Esophagus squamous epithelium (tissue), 5 donors: Measurements from ENCODE around the gene GPN3. TPM values are rescaled to one million over a fixed set of nuclear protein-coding genes. Genes with fewer than 3 reads are reported as not detected.
"Not testable (repeated sequence)": the region's sequence is repeated elsewhere in the genome, so short reads cannot be mapped to it uniquely, and the experiment has no call there.

ENCODE experiments used
- DNase-seq: peaks from one replicate; lab custom pipeline; 2025; lab: John Stamatoyannopoulos, UW
- H3K27ac ChIP-seq, 4 donors: fragments of 200-600 bp; sonication (generic); one replicate each; pipeline ENCODE4 v1.5.1; 2016 to 2019; ENCODE audit warnings: mild to moderate bottlenecking in 1 of 4
- H3K27me3 ChIP-seq, 4 donors: fragments of 200-600 bp; sonication (generic); 1 replicate in 3 of 4; 2 replicates in 1 of 4; pipeline versions ENCODE4 v1.5.1 to v1.6.0; 2017 to 2021; ENCODE audit warnings: antibody characterized with exemption in 1 of 4
- H3K36me3 ChIP-seq, 3 donors: fragments of 200-600 bp; sonication (generic); one replicate each; pipeline ENCODE4 v1.5.1; 2016 to 2019
- H3K4me1 ChIP-seq, 3 donors: fragments of 200-600 bp; sonication (generic); one replicate each; pipeline ENCODE4 v1.5.1; 2017 to 2019
- H3K4me3 ChIP-seq, 4 donors: fragments of 200-600 bp; sonication (generic); 1 replicate in 3 of 4; 2 replicates in 1 of 4; pipeline ENCODE4 v1.5.1; 2016 to 2019; ENCODE audit warnings: mild to moderate bottlenecking in 2 of 4, moderate library complexity in 1 of 4
- H3K9me3 ChIP-seq, 3 donors: fragments of 200-600 bp; sonication (generic); one replicate each; pipeline ENCODE4 v1.5.1; 2016 to 2019
- CTCF ChIP-seq, 6 experiments: fragments of 450-650 bp in 4 of 6; fragments of 200-600 bp in 2 of 6; sonication (generic) in 2 of 6; IDR thresholded peaks; one replicate each; pipeline ENCODE4 v1.5.1; 2016 to 2019; ENCODE audit warnings: antibody characterized with exemption in 6 of 6, mild to moderate bottlenecking in 4 of 6, moderate library complexity in 4 of 6
- POLR2A ChIP-seq, 4 donors: fragments of 450-650 bp; IDR thresholded peaks; one replicate each; pipeline ENCODE4 v1.6.1; 2017; ENCODE audit warnings: antibody characterized with exemption in 4 of 4, mild to moderate bottlenecking in 4 of 4, moderate library complexity in 3 of 4
- WGBS, 2 donors: methylation state at CpG; one replicate each; pipeline ENCODE4 v1.1.5; 2018; 5-methylcytosine and 5-hydroxymethylcytosine counted together
- intact Hi-C: fragments of 100-400 bp; cut with DNase I; formaldehyde crosslinking; loops from one replicate; pipeline ENCODE4 v1.15.0; 2022
- total RNA-seq, 4 donors: library from RNA; depleted of rRNA; stranded (reverse); fragments of >200 nt; gene quantifications; one replicate each; pipeline ENCODE4 v1.1.0, GENCODE V29; 2016
- donor health status: DM: yes; HTN: yes; CAD: no.

GPN3 gene
- total RNA-seq, 4 donors from 2014 or later: 5.5 to 27.1 (median 12.9) TPM

GRCh38 chr12:110426406-110426805 is 41.7 kb downstream of the GPN3 start:
- no peak for DNase-seq

GRCh38 chr12:110424237-110424636 is 43.8 kb downstream of the GPN3 start:
- Histone ChIP-seq H3K4me3 (no peak overlapping the region), H3K36me3 (no peaks in the 10 kb centered on the region), H3K4me1 (no peaks in the 10 kb centered on the region), H3K27ac (no peak overlapping the region), H3K9me3 (no peaks in the 10 kb centered on the region), H3K27me3 (no peaks in the 10 kb centered on the region)
- intact Hi-C loops: no loop called here
- no peak for DNase-seq
- TF ChIP-seq POLR2A (IDR thresholded peaks at IDR 0.05): no peak
- TF ChIP-seq CTCF (IDR thresholded peaks at IDR 0.05): no peak
- 68 to 80% methylated on average over 3 of the region's 3 CpGs for WGBS, 2 donors

More at GRCh38 chr12:110426406-110426805, 41.7 kb downstream of the GPN3 start:
- Histone ChIP-seq H3K4me1 (peaks cover 0 to 6% (median 0%) of the 10 kb centered on the region in 3 donors), H3K9me3 (no peaks in the 10 kb centered on the region), H3K4me3 (no peak overlapping the region), H3K27ac (peak overlapping the region in 1 of 4 donors; percentile 31), H3K27me3 (no peaks in the 10 kb centered on the region), H3K36me3 (no peaks in the 10 kb centered on the region)
- intact Hi-C loops: no loop called here
- TF ChIP-seq CTCF (IDR thresholded peaks at IDR 0.05) (no peak), POLR2A (IDR thresholded peaks at IDR 0.05) (no peak)
- 38 to 40% methylated on average over 3 of the region's 3 CpGs for WGBS, 2 donors

- intact Hi-C loops: no loop called here
- H3K27me3 ChIP-seq: no peaks in the 10 kb centered on the region
- WGBS, 2 donors: 70 to 81% methylated on average over 4 of the region's 4 CpGs
- H3K36me3 ChIP-seq: no peaks in the 10 kb centered on the region
- H3K9me3 ChIP-seq: no peaks in the 10 kb centered on the region
- TF ChIP-seq POLR2A (IDR thresholded peaks at IDR 0.05) (no peak), CTCF (IDR thresholded peaks at IDR 0.05) (no peak)
- H3K27ac ChIP-seq: no peak overlapping the region
- peaks cover 0 to 3% (median 0%) of the 10 kb centered on the region in 3 donors for H3K4me1 ChIP-seq
- DNase-seq: no peak
- no peak overlapping the region for H3K4me3 ChIP-seq
Measured at GRCh38 chr12:110421701-110422100, 46.4 kb downstream of the GPN3 start.

- Histone ChIP-seq H3K27me3 (no peaks in the 10 kb centered on the region), H3K4me3 (no peak overlapping the region), H3K36me3 (no peaks in the 10 kb centered on the region), H3K27ac (no peak overlapping the region), H3K4me1 (peaks cover 0 to 7% (median 0%) of the 10 kb centered on the region in 3 donors), H3K9me3 (no peaks in the 10 kb centered on the region)
- DNase-seq: no peak
- intact Hi-C loops: no loop called here
- 46 to 70% methylated on average over 3 of the region's 3 CpGs for WGBS, 2 donors
- TF ChIP-seq POLR2A (IDR thresholded peaks at IDR 0.05): no peak
- no peak for TF ChIP-seq CTCF (IDR thresholded peaks at IDR 0.05)
Measured at GRCh38 chr12:110421159-110421661, 46.8 kb downstream of the GPN3 start.

- intact Hi-C loops, DNase-seq, H3K27me3 ChIP-seq, H3K36me3 ChIP-seq, H3K9me3 ChIP-seq, H3K27ac ChIP-seq, H3K4me1 ChIP-seq, H3K4me3 ChIP-seq: not testable (repeated sequence)
- 86 to 100% methylated on average over 1 of the region's 1 CpG for WGBS, 2 donors
Measured at GRCh38 chr12:110420644-110421043, 47.4 kb downstream of the GPN3 start.

GRCh38 chr12:110417113-110417512 is 50.9 kb downstream of the GPN3 start:
- H3K4me1 ChIP-seq, H3K36me3 ChIP-seq, intact Hi-C loops, H3K27ac ChIP-seq, H3K9me3 ChIP-seq, DNase-seq, H3K27me3 ChIP-seq, H3K4me3 ChIP-seq: not testable (repeated sequence)
- 76 to 90% methylated on average over 3 of the region's 3 CpGs for WGBS, 2 donors

GRCh38 chr12:110410086-110410485 is 58.0 kb downstream of the GPN3 start:
- intact Hi-C loops, H3K27me3 ChIP-seq, H3K4me3 ChIP-seq, H3K9me3 ChIP-seq, H3K36me3 ChIP-seq, DNase-seq, H3K27ac ChIP-seq: not testable (repeated sequence)
- WGBS, 2 donors: 79 to 86% methylated on average over 6 of the region's 6 CpGs
- H3K4me1 ChIP-seq: peaks cover 0 to 11% (median 0%) of the 10 kb centered on the region in 3 donors

GRCh38 chr12:110405126-110405662 is 62.9 kb downstream of the GPN3 start:
- intact Hi-C loops, H3K4me3 ChIP-seq, DNase-seq, H3K9me3 ChIP-seq, H3K27me3 ChIP-seq, H3K27ac ChIP-seq: not testable (repeated sequence)
- Histone ChIP-seq H3K36me3 (peaks cover 0 to 14% (median 0%) of the 10 kb centered on the region in 3 donors), H3K4me1 (peaks cover 8 to 34% (median 13%) of the 10 kb centered on the region in 3 donors)
- 85 to 89% methylated on average over 14 of the region's 16 CpGs for WGBS, 2 donors
